IMR-90 (cell line): ENCODE results near the gene EIF3A. TPM values are rescaled to one million over a fixed set of nuclear protein-coding genes. Genes with fewer than 3 reads are reported as not detected.
A peak's percentile ranks its signal among the peaks of the same experiment; 100 is the strongest.

Source experiments
- ATAC-seq: fragments of 200-7000 bp; cut with Tn5 transposase; 2 replicates; pipeline ENCODE4 v1.9.1; 2020; ENCODE audit warnings: low read depth, mild to moderate bottlenecking, moderate library complexity
- BruUV-seq: library from RNA; stranded (reverse); fragments of 400-500 nt; replicated peaks from 2 replicates; lab custom pipeline; 2021; lab: Mats Ljungman, UMichigan
- CTCF ChIA-PET: fragments of 300-600 bp; formaldehyde crosslinking; extraction: SDS; loops from one replicate; lab custom pipeline; 2021; ENCODE audit warnings: antibody characterized with exemption; lab: Yijun Ruan, JAX
- POLR2A ChIA-PET: fragments of 300-600 bp; sonication (Branson Sonifier 250); formaldehyde crosslinking; loops from one replicate; lab custom pipeline; 2022; ENCODE audit warnings: antibody characterized with exemption; ENCODE audit not compliant: unreplicated experiment; lab: Charles Lee
- DNase-seq: peaks from one replicate; pipeline ENCODE4 v3.0.0; 2013
- H2AFZ ChIP-seq: replicated peaks from 2 replicates; pipeline ENCODE3; 2013; ENCODE audit warnings: low read length, mild to moderate bottlenecking; ENCODE audit not compliant: poor library complexity
- H2AK5ac ChIP-seq: 2 replicates; pipeline ENCODE4 v1.6.1; 2013; ENCODE audit warnings: low read depth, low read length, inconsistent platforms
- H2AK9ac ChIP-seq: replicated peaks from 2 replicates; pipeline ENCODE3; 2013; ENCODE audit warnings: mild to moderate bottlenecking, low read depth, low read length, moderate library complexity; ENCODE audit not compliant: poor library complexity
- H2BK120ac ChIP-seq: 2 replicates; pipeline ENCODE4 v1.6.1; 2013; ENCODE audit warnings: low read depth, low read length, inconsistent platforms
- H2BK15ac ChIP-seq: 3 replicates; pipeline ENCODE4 v1.6.1; 2013; ENCODE audit warnings: low read depth, low read length, inconsistent platforms
- H2BK20ac ChIP-seq: 2 replicates; pipeline ENCODE4 v1.6.1; 2013; ENCODE audit warnings: low read depth, mild to moderate bottlenecking, inconsistent platforms, low read length, moderate library complexity
- H2BK5ac ChIP-seq: 2 replicates; pipeline ENCODE4 v1.6.1; 2013; ENCODE audit warnings: mild to moderate bottlenecking, low read depth, low read length, inconsistent platforms; ENCODE audit not compliant: poor library complexity, severe bottlenecking
- H3K14ac ChIP-seq: replicated peaks from 2 replicates; pipeline ENCODE4 v1.6.1; 2013; ENCODE audit warnings: low read depth, low read length, inconsistent platforms
- H3K18ac ChIP-seq: 2 replicates; pipeline ENCODE4 v1.6.1; 2013; ENCODE audit warnings: low read depth, low read length, control low read depth
- H3K23ac ChIP-seq: 2 replicates; pipeline ENCODE4 v1.6.1; 2013; ENCODE audit warnings: low read depth, low read length, inconsistent platforms
- H3K27ac ChIP-seq: 2 replicates; pipeline ENCODE4 v1.5.1; 2013; ENCODE audit warnings: mild to moderate bottlenecking, control low read depth, low read length; ENCODE audit not compliant: insufficient read depth
- H3K27me3 ChIP-seq: 2 replicates; pipeline ENCODE4 v1.6.1; 2013; ENCODE audit warnings: low read length; ENCODE audit not compliant: control insufficient read depth, insufficient read depth
- H3K36me3 ChIP-seq: 2 replicates; pipeline ENCODE4 v1.6.1; 2013; ENCODE audit warnings: low read length, mixed read lengths; ENCODE audit not compliant: control insufficient read depth, insufficient read depth
- H3K4ac ChIP-seq: 2 replicates; pipeline ENCODE4 v1.6.1; 2013; ENCODE audit warnings: low read depth, low read length, inconsistent platforms
- H3K4me1 ChIP-seq: 2 replicates; pipeline ENCODE4 v1.6.1; 2013; ENCODE audit warnings: low read length, mixed read lengths; ENCODE audit not compliant: control insufficient read depth, insufficient read depth
- H3K4me2 ChIP-seq: 2 replicates; pipeline ENCODE4 v1.6.1; 2013; ENCODE audit warnings: low read depth, mild to moderate bottlenecking, control low read depth, low read length, moderate library complexity
- H3K4me3 ChIP-seq: 2 replicates; pipeline ENCODE4 v1.5.1; 2013; ENCODE audit warnings: low read depth, mild to moderate bottlenecking, control low read depth, low read length, moderate library complexity; ENCODE audit not compliant: insufficient read depth
- H3K56ac ChIP-seq: 2 replicates; pipeline ENCODE4 v1.6.1; 2013; ENCODE audit warnings: low read length, inconsistent platforms; ENCODE audit not compliant: insufficient read depth; ENCODE audit errors: extremely low read depth
- H3K79me1 ChIP-seq, 2 experiments: 2 replicates each; pipeline ENCODE4 v1.6.1; 2013; ENCODE audit warnings: low read length in 2 of 2, inconsistent platforms in 1 of 2, low read depth in 1 of 2
- H3K9ac ChIP-seq: 2 replicates; pipeline ENCODE4 v1.6.1; 2013; ENCODE audit warnings: low read depth, low read length, control low read depth
- H3K9me1 ChIP-seq: 2 replicates; pipeline ENCODE4 v1.6.1; 2013; ENCODE audit warnings: low read length, inconsistent platforms; ENCODE audit not compliant: insufficient read depth
- H3K9me3 ChIP-seq: 2 replicates; pipeline ENCODE4 v1.6.1; 2013; ENCODE audit warnings: low read length; ENCODE audit not compliant: control insufficient read depth, insufficient read depth
- H4K20me1 ChIP-seq: 2 replicates; pipeline ENCODE4 v1.6.1; 2013; ENCODE audit warnings: low read length, inconsistent platforms; ENCODE audit not compliant: insufficient read depth
- H4K5ac ChIP-seq: 2 replicates; pipeline ENCODE4 v1.6.1; 2013; ENCODE audit warnings: mild to moderate bottlenecking, low read depth, low read length, control low read depth
- H4K8ac ChIP-seq, 2 experiments: 2 replicates each; pipeline ENCODE4 v1.6.1; 2013; ENCODE audit warnings: low read depth in 2 of 2, low read length in 2 of 2, control low read depth in 1 of 2, inconsistent platforms in 1 of 2
- H4K91ac ChIP-seq: 2 replicates; pipeline ENCODE4 v1.6.1; 2013; ENCODE audit warnings: low read depth, low read length, inconsistent platforms; ENCODE audit not compliant: insufficient read depth
- CHD1 ChIP-seq: IDR thresholded peaks from 2 replicates; pipeline ENCODE4 v1.6.1; 2012; ENCODE audit warnings: low read depth, low read length, improper control_type of control experiment
- MXI1 ChIP-seq: IDR thresholded peaks from 2 replicates; pipeline ENCODE4 v1.6.1; 2012; ENCODE audit warnings: low read depth, mild to moderate bottlenecking, low read length, moderate library complexity, borderline replicate concordance
- WGBS, 2 experiments: methylation state at CpG; one replicate each; pipeline versions ENCODE4 v1.1.5 to v1.1.7; 2013; ENCODE audit warnings: missing lambda C conversion rate in 2 of 2; ENCODE audit not compliant: insufficient read length in 1 of 2; ENCODE audit errors: extremely low coverage in 2 of 2; 5-methylcytosine and 5-hydroxymethylcytosine counted together
- dilution Hi-C: fragments of 300-500 bp; cut with HindIII; formaldehyde crosslinking; loops from one replicate; pipeline ENCODE4 v1.14.3; 2018; ENCODE audit warnings: low sequenced_read_pairs; ENCODE audit not compliant: unreplicated experiment
- in situ Hi-C: fragments of 300-500 bp; cut with MboI; formaldehyde crosslinking; loops from 3 replicates; pipeline ENCODE4 v1.14.3; 2019; ENCODE audit warnings: low sequenced_read_pairs, inconsistent platforms, mixed read lengths
- intact Hi-C: fragments of 100-400 bp; cut with micrococcal nuclease; formaldehyde crosslinking; loops from 2 replicates; pipeline ENCODE4 v1.10.0; 2022
- polyA plus RNA-seq, 3 experiments: library from polyadenylated mRNA; depleted of rRNA; stranded (reverse); fragments of >200 nt; gene quantifications; 2 replicates each; pipeline ENCODE4 v1.2.3, GENCODE V29; 2012; ENCODE audit warnings: low replicate concordance in 1 of 3
- total RNA-seq: library from RNA; depleted of rRNA; stranded (reverse); fragments of >200 nt; gene quantifications from 2 replicates; pipeline ENCODE4 v1.2.3, GENCODE V29; 2012
- TF ChIP-seq, protein P1 (sequence below): conservative IDR thresholded peaks from 2 replicates; pipeline ENCODE4 v1.5.1; 2012; ENCODE audit warnings: mild to moderate bottlenecking, low read depth, low read length, improper control_type of control experiment

EIF3A gene
- total and polyA plus RNA-seq, 2 of the 4 experiments (the other 2 are of a cell fraction) = 49.6 to 145 TPM

DNA sequence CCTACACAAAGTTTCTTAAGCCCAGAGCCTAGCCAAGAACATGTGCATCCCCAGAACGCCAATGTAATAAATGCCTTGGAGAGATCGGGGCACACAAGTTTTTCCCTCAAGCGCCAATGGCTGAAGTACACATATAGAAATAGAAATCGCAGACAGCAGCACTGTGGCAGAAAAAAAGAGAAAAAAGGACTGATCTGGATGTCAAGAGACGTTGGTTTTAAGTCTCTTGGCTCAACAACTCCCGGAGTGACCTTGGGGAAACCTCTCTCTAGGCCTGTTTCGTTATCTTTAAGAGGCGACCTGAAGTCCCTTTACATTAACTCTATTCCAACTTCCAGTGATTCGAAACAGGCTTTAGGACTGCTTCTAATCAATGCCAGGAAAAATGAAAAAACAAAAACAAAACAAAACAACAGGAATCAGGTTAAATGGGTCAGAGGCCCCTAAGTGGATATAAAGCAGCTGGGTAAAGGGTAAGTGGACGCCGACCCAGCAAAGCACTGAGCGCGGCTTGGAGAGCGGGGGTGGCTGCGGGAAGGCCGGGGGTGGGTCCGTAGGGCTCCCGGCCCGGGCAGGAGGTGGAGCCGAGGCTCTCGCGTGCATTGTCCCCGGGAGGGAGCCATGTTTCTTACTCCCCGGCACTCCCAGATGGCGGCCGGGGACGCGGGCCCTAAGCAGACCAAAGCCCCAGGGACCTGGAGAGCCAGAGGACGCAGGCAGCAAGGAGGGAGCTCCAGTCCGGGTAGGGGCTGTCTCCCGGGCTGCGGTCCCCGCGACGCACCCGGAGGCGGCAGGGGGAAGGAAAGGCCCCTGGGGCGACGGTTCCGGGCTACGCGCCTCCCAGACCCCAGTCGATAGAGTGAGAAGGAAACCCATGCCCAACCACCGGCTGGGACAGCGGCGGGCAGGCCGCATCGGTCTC is 757 bp downstream of the EIF3A start:
- TF ChIP-seq, protein P1, sequence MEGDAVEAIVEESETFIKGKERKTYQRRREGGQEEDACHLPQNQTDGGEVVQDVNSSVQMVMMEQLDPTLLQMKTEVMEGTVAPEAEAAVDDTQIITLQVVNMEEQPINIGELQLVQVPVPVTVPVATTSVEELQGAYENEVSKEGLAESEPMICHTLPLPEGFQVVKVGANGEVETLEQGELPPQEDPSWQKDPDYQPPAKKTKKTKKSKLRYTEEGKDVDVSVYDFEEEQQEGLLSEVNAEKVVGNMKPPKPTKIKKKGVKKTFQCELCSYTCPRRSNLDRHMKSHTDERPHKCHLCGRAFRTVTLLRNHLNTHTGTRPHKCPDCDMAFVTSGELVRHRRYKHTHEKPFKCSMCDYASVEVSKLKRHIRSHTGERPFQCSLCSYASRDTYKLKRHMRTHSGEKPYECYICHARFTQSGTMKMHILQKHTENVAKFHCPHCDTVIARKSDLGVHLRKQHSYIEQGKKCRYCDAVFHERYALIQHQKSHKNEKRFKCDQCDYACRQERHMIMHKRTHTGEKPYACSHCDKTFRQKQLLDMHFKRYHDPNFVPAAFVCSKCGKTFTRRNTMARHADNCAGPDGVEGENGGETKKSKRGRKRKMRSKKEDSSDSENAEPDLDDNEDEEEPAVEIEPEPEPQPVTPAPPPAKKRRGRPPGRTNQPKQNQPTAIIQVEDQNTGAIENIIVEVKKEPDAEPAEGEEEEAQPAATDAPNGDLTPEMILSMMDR = no peak
- TF ChIP-seq MXI1 (peak; percentile 83), CHD1 (peak; percentile 62; the same call in 1 of the 2 replicates)
- Histone ChIP-seq H4K8ac (peak overlapping the region; percentile 68 to 82), H3K4me2 (peak overlapping the region; percentile 97), H3K9me1 (peaks cover 3% of the 10 kb centered on the region; the same call in 1 of the 2 replicates), H2BK5ac (peak overlapping the region; percentile 88), H2BK15ac (no peak overlapping the region), H3K23ac (peak overlapping the region; percentile 90), H3K56ac (peak overlapping the region; percentile 68; the same call in 1 of the 2 replicates), H3K36me3 (0 out of 2 replicates have a peak, but pooled peaks cover 1% of the 10 kb centered on the region), H2BK20ac (no peak overlapping the region), H2AK9ac (peak overlapping the region; percentile 99), H3K14ac (peak overlapping the region; percentile 93), H4K20me1 (peaks cover 50% of the 10 kb centered on the region), H3K4me3 (peak overlapping the region; percentile 85), H3K27me3 (no peaks in the 10 kb centered on the region), H3K9ac (peak overlapping the region; percentile 96), H3K4ac (peak overlapping the region; percentile 90), H3K9me3 (no peaks in the 10 kb centered on the region), H3K18ac (peak overlapping the region; percentile 40; the same call in 1 of the 2 replicates), H2AFZ (peak overlapping the region; percentile 94), H4K91ac (peak overlapping the region; percentile 86), H3K27ac (peak overlapping the region; percentile 95), H2AK5ac (peak overlapping the region; percentile 87), H3K79me1 (peaks cover 0 to 6% of the 10 kb centered on the region in 2 experiments; a peak in 1 of 4 replicates), H3K4me1 (0 out of 2 replicates have a peak, but pooled peaks cover 1% of the 10 kb centered on the region), H4K5ac (peak overlapping the region; percentile 87), H2BK120ac (no peak overlapping the region)
- WGBS, 2 experiments = 1% methylated on average over 32 of the region's 48 CpGs; no CpG with 5 or more reads in 1 of the 2 experiments
- CTCF ChIA-PET = interaction anchor here (0.8 kb wide), 1 partner anchor 101 kb away, joined by 3 read pairs; no protein-coding TSS in a partner anchor
- in situ Hi-C loops = no loop called here
- dilution Hi-C loops = no loop called here
- POLR2A ChIA-PET = no interaction called here
- peak; percentile 86 for ATAC-seq
- peak; percentile 75 for DNase-seq
- TSS peak; percentile 71 for BruUV-seq
- intact Hi-C loops = loop anchor here (1.0 to 2.0 kb wide), 2 partner anchors 25 to 98 kb away; partner anchors contain the start of genes DENND10 and PRDX3
